ENCODE results near the gene ELF2. TPM values are rescaled to one million over a fixed set of nuclear protein-coding genes. Genes with fewer than 3 reads are reported as not detected.
"Not testable (repeated sequence)": the region's sequence is repeated elsewhere in the genome, so short reads cannot be mapped to it uniquely, and the experiment has no call there.

Gene ELF2
- total RNA-seq, 1 donor from 2014 or later: 57.9 TPM

- intact Hi-C loops (cut with micrococcal nuclease): loop anchor here (1.0 to 5.0 kb wide), 2 partner anchors 36 to 69 kb away; no protein-coding TSS in a partner anchor
- no peaks in the 10 kb centered on the region for H3K9me3 Mint-ChIP-seq
- TF ChIP-seq, protein P1, sequence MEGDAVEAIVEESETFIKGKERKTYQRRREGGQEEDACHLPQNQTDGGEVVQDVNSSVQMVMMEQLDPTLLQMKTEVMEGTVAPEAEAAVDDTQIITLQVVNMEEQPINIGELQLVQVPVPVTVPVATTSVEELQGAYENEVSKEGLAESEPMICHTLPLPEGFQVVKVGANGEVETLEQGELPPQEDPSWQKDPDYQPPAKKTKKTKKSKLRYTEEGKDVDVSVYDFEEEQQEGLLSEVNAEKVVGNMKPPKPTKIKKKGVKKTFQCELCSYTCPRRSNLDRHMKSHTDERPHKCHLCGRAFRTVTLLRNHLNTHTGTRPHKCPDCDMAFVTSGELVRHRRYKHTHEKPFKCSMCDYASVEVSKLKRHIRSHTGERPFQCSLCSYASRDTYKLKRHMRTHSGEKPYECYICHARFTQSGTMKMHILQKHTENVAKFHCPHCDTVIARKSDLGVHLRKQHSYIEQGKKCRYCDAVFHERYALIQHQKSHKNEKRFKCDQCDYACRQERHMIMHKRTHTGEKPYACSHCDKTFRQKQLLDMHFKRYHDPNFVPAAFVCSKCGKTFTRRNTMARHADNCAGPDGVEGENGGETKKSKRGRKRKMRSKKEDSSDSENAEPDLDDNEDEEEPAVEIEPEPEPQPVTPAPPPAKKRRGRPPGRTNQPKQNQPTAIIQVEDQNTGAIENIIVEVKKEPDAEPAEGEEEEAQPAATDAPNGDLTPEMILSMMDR (IDR thresholded peaks at IDR 0.05): no peak
- no peak for DNase-seq
- no peaks in the 10 kb centered on the region for H3K27me3 Mint-ChIP-seq
- ChIA-PET CTCF (interaction anchor here (0.8 to 1.3 kb wide), 5 partner anchors 8 to 137 kb away, joined by 3 to 9 read pairs (median 3); no protein-coding TSS in a partner anchor), POLR2A (interaction anchor here (1.6 kb wide), 1 partner anchor 10 kb away, joined by 8 read pairs; the partner anchor contains the start of gene ELF2)
- H3K4me1 Mint-ChIP-seq: peaks cover 21% of the 10 kb centered on the region
- no peaks in the 10 kb centered on the region for H3K36me3 Mint-ChIP-seq (ENCODE audit: low read depth)
- H3K4me3 Mint-ChIP-seq: no peak overlapping the region
- peak; percentile 28 for ATAC-seq (ENCODE audit: low read depth)
- no peak overlapping the region for H3K27ac Mint-ChIP-seq
Measured at GRCh38 chr4:139167774-139168444, 9.1 kb downstream of the ELF2 start.

- Mint-ChIP-seq H3K4me1 (peaks cover 18% of the 10 kb centered on the region), H3K4me3 (no peak overlapping the region), H3K36me3 (ENCODE audit: low read depth) (no peaks in the 10 kb centered on the region), H3K27me3 (no peaks in the 10 kb centered on the region), H3K27ac (no peak overlapping the region), H3K9me3 (no peaks in the 10 kb centered on the region)
- POLR2A ChIA-PET: interaction anchor here (1.5 kb wide), 1 partner anchor 11 kb away, joined by 3 read pairs; no protein-coding TSS in a partner anchor
- TF ChIP-seq, protein P1 (IDR thresholded peaks at IDR 0.05): no peak
- ATAC-seq (ENCODE audit: low read depth): no peak
- DNase-seq: no peak
- CTCF ChIA-PET: no interaction called here
- intact Hi-C loops (cut with micrococcal nuclease): loop anchor here (5.0 kb wide), 1 partner anchor 32 kb away; no protein-coding TSS in a partner anchor
Measured at GRCh38 chr4:139164731-139165130, 12.3 kb downstream of the ELF2 start.

GRCh38 chr4:139163806-139164206 is 13.2 kb downstream of the ELF2 start:
- no peak overlapping the region for H3K4me3 Mint-ChIP-seq
- no peak for DNase-seq
- no peaks in the 10 kb centered on the region for H3K36me3 Mint-ChIP-seq (ENCODE audit: low read depth)
- peaks cover 18% of the 10 kb centered on the region for H3K4me1 Mint-ChIP-seq
- intact Hi-C loops (cut with micrococcal nuclease): no loop called here
- no peaks in the 10 kb centered on the region for H3K9me3 Mint-ChIP-seq
- POLR2A ChIA-PET: interaction anchor here (1.5 kb wide), 1 partner anchor 12 kb away, joined by 3 read pairs; no protein-coding TSS in a partner anchor
- no peaks in the 10 kb centered on the region for H3K27me3 Mint-ChIP-seq
- no peak overlapping the region for H3K27ac Mint-ChIP-seq
- TF ChIP-seq, protein P1 (IDR thresholded peaks at IDR 0.05): no peak
- CTCF ChIA-PET: no interaction called here
- no peak for ATAC-seq (ENCODE audit: low read depth)

- H3K4me3 Mint-ChIP-seq; H3K9me3 Mint-ChIP-seq; H3K4me1 Mint-ChIP-seq; H3K36me3 Mint-ChIP-seq (ENCODE audit: low read depth); H3K27me3 Mint-ChIP-seq; CTCF ChIA-PET; ATAC-seq (ENCODE audit: low read depth); DNase-seq; H3K27ac Mint-ChIP-seq; intact Hi-C loops (cut with micrococcal nuclease): not testable (repeated sequence)
- POLR2A ChIA-PET: interaction anchor here (0.7 kb wide), 1 partner anchor 143 kb away, joined by 3 read pairs; no protein-coding TSS in a partner anchor
Measured at GRCh38 chr4:139157977-139158376, 19.0 kb downstream of the ELF2 start.

DNA sequence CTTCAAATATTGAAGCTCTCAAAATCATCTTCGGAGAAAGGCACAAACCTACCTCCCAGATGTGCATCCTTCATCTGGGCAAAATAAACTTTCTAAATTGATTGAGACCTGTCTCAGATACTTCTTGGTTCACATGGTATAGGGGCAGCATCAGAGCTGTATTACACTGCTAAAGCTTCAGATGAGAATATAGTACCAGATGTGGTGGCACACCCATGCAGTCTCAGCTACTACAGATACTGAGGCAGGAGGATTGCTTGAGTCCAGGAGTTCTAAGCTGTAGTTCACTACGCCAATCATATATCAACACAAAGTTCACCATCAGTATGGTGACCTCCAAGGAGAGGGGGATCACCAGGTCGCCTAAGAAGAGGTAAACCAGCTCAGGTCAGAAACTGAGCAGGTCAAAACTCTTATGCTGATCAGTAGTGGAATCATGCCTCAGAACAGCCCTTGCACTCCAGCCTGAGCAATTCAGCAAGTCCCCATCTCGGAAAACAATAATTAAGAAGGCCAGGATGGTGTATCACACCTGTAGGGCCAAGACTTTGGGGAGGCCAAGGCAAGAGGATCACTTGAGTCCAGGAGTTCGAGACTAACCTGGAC is 22.0 kb downstream of the ELF2 start:
- Mint-ChIP-seq H3K27me3 (no peaks in the 10 kb centered on the region), H3K4me3 (no peak overlapping the region), H3K4me1 (peaks cover 5% of the 10 kb centered on the region), H3K27ac (no peak overlapping the region), H3K36me3 (ENCODE audit: low read depth) (peaks cover 5% of the 10 kb centered on the region), H3K9me3 (no peaks in the 10 kb centered on the region)
- DNase-seq: no peak
- ChIA-PET POLR2A (interaction anchor here (1.0 to 1.9 kb wide), 2 partner anchors 17 to 22 kb away, joined by 3 to 7 read pairs; partner anchors contain the start of gene ELF2), CTCF (no interaction called here)
- intact Hi-C loops (cut with micrococcal nuclease): no loop called here
- ATAC-seq (ENCODE audit: low read depth): no peak
- TF ChIP-seq, protein P1 (IDR thresholded peaks at IDR 0.05): no peak
